ENCODE results near the gene ADAR.

GRCh38 chr1:154590756-154591155 lies 17.2 kb downstream of the ADAR start:
- TF ChIP-seq EZH2phosphoT487 (IDR thresholded peaks at IDR 0.05; ENCODE audit: insufficient read depth, low read depth) (no peak), EZH2 (IDR thresholded peaks at IDR 0.05; ENCODE audit: insufficient read depth, poor library complexity, severe bottlenecking) (no peak)
